Fibroblast of peridontal ligament (primary cell): ENCODE data around the gene C1orf226.
"Not testable (repeated sequence)": the region's sequence is repeated elsewhere in the genome, so short reads cannot be mapped to it uniquely, and the experiment has no call there.

Source experiments
- DNase-seq: peaks from one replicate; pipeline ENCODE4 v3.0.0-alpha.2; 2010; ENCODE audit errors: extremely low read depth

The C1orf226 gene

DNA sequence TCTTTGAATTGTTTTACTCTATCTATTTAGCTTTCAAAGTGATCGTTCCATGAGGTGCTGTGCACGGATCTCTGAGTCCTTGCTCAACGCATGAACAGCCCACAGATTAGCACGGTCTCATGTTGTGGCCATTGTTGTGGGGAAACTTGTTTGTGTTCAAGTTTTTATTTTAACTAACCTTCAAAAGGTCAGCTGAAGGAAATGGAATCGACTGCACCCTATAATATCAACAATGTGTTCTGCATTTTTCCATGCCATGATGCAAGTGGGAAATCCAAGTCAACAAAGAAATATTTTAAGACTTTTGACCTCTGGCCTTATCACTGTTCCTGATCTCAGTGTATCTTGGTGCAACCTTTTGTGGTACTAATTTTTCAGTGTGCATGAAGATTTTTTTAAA, 24.3 kb downstream of the C1orf226 start:
- no peak for DNase-seq

DNA sequence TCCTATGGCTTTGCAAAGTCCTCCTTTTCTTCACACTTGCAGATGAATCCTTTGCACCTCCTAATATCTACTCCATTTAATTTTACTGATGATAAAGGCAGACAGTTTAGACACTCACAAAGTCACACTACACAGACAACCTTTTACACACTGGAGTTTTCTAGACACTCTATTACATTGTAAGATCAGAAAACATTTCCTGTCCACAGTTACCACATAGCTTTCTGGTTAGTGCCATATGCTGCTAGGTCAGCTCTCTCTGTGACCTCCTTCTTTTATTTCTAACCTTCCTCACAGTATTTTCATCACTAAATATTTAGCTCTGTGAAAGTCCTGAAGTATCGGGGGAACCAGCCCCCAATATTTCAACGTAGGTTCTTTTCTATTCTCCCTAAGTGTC, 25.3 kb downstream of the C1orf226 start:
- DNase-seq = no peak

GRCh38 chr1:162407539-162407938, 26.0 kb downstream of the C1orf226 start:
- DNase-seq = no peak

DNA sequence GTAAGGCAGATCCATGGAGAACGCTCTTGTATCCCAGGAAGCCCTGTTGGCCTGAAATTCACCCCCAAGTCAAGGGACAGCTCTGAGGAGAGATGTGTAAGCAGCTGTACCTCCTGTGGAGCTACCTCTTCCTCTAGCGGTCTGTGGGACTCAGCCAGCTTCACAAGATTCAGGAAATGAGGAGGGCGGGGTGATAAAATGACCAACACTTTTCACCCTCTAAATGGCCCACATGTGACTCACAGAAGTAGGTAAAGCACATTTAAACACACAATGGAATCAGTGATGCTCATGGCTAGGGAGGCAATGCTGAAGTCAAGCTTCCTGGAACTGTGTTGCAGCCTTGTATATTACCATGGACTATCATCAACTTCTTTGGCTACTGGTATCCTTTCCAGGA, 30.5 kb downstream of the C1orf226 start, which contains the start of gene SH2D1B:
Gene SH2D1B, minus strand, starts transcription at position 135 of the 400 bp plus-strand sequence. Its CDS starts 120 bp downstream, at position 15.
- DNase-seq = no peak

- DNase-seq = no peak
Observed at GRCh38 chr1:162416215-162416614, 34.7 kb downstream of the C1orf226 start.

DNA sequence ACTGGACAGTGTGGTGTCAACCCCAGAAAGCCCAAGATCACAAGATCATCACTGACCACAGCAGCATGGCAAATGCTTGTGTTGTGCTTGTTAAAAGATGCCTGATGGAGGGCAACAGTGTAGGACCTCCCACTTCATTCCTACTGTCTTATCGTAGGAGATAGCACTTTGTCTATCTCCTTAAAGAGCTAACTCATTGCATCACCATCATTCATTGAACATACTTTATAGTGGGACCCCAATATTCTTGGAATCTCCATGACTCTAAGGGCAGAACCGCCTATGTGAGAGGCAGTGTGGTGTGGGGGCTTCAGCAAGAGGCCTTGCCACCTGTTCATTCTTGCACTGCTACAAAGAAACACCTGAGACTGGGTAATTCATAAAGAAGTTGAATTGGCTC, 35.4 kb downstream of the C1orf226 start:
- DNase-seq = no peak

DNA sequence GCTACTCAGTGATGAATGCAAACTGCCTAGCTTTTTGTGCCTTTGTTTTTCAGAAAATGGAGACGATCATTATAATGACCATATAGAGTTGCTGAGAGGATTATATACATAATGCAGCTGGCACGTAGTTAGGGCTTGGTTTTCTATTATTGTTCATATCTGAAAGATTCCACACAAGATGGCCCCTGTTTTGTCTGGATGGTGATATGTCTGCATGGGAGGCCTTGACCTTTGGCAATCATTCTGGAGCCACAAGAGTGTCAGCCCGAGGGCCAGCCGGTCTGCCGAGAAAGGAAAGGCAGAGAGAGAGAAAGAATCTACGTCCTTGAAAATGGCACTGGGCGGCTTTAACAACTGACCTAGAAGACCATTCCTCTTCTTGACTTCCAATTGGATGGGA, 36.1 kb downstream of the C1orf226 start:
- DNase-seq = no peak

DNA sequence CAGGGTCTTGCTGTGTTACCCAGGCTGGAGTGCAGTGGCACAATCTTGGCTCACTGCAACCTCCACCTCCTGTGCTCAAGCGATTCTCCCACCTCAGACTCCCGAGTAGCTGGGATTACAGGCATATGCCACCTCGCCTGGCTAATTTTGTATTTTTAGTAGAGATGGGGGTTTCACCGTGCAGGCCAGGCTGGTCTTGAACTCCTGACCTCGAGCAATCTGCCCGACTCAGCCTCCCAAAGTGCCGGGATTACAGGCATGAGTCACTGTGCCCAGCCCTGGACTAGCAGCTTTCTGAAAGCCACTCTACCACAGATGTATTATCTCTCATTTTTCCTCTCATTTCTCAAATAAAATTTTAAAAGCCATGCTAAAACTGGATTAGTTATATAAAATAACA, 37.1 kb downstream of the C1orf226 start:
- not testable (repeated sequence) for DNase-seq

- not testable (repeated sequence) for DNase-seq
Observed at GRCh38 chr1:162419450-162419931, 38.0 kb downstream of the C1orf226 start.

GRCh38 chr1:162420120-162420519, 38.6 kb downstream of the C1orf226 start:
- DNase-seq = no peak

DNA sequence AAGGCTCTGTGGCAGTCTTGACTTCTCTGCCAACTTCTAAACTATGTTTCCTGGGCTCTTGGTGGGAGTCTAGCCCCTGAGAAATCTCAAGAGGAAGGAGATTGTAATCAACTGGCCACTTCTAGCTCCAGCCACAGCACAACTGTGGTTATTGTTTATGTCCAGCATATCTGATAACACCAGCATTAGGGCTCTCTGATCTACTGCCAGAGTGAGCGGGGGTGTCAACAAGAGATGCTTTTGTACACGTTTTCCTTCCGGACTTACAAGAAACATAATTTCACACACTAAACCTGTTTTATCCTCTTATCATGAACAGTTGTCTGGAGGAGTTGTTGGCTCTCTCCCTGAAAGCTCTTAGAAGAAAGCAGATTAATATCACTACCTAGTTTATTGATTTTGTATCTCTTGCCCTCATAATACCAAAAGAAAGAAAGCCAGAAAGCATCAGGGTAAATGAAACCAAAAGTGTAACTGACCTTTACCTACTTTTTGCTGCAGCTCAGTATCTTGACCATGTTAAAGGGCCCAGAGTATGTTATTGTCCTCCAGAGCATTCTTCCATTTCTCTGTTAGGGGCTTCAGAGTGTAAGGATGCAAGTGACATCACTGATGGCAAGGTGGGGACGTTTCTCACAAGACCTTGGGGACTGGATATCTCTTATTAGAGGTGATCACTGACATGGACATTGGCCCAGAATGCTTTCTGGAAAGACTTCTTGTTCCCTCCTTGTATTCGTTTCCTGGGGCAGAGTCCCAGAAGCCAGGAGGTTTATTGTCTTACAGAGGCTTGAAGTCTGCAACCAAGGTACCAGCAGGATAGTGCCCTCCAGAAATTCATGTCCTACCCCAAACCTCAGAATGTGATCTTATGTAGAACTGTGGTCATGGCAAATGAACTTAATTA, 40.0 kb downstream of the C1orf226 start:
- no peak for DNase-seq

DNA sequence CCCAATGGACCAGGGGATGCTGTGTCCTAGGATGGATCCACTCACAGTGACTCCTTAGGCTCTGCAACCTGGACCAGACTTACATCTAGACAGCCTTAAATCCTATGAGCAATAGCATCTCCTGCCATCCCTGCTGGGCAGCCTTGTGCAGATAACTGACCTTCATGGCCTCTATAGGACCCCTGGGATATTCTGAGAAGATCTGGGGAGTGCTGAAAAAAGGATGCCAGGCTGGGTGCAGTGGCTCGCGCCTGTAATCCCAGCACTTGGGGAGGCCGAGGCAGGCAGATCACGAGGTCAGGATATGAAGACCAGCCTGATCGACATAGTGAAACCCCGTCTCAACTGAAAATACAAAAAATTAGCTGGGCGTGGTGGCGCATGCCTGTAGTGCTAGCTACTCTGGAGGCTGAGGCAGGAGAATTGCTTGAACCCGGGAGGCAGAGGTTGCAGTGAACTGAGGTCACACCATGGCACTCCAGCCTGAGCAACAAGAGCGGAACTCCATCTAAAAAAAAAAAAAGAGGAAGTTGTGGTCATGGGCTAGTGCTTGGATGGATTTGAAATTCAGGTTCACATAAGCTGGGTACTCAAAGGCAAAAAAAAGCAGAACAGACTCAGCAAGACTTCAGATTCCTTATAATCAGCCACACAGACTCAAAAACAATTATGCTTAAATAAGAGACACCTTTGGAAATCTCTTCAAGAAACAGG, 41.3 kb downstream of the C1orf226 start:
- DNase-seq = no peak

- DNase-seq = no peak
Observed at GRCh38 chr1:162430583-162430982, 49.1 kb downstream of the C1orf226 start.

GRCh38 chr1:162432977-162433713, 51.6 kb downstream of the C1orf226 start:
- DNase-seq = not testable (repeated sequence)
